NCI-H187 (cell line): ENCODE data around the gene ACP4.
"Not testable (repeated sequence)": the region's sequence is repeated elsewhere in the genome, so short reads cannot be mapped to it uniquely, and the experiment has no call there.

Source experiments
- DNase-seq, 2 experiments: peaks; one replicate each; lab custom pipeline; 2025; lab: John Stamatoyannopoulos, UW

ACP4 gene

GRCh38 chr19:50776131-50776530 is 14.1 kb upstream of the ACP4 start:
- DNase-seq = no peak

DNA sequence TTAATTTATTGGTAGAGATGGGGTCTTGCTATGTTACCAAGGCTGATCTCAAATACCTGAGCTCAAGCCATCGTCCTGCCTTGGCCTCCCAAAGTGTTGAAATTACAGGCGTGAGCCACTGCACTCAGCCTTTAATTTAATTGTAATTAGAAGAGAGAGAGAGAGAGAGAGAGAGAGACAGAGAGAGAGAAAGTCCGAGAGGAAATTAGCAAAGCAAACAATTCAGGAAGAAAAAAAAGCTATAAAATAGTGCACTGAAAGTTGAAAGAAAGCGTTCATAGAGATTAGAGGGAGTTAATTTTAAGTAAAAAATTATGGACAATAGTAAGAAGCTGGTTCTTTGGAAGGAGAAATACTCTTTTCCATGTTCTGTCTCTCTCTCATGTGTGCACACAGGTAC is 13.0 kb upstream of the ACP4 start:
- DNase-seq = no peak

GRCh38 chr19:50777830-50778303 is 12.3 kb upstream of the ACP4 start:
- no peak for DNase-seq

DNA sequence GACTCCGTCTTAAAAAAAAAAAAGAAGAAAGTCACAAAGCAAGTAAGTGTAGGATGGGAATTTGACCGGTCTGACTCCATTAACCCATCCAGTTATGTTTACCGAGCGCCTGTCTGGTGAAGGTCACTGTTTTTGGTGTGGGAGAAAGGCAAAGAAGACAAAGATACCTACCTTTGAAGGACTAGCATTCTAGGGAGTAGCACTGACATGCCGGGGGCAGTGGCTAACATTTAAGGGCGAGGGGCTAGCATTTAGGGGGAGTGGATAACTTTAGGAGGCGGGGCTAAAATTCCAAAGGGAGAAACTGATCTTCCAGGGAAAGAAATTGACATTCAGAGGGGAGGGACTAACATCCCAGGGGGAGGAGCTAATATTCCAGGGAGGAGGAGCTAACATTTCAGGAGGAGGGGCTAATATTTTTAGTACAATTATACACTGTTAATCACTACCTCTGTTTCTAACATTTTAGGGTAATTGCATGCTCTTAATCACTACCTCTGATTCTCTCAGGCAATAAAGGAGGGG is 11.2 kb upstream of the ACP4 start:
- DNase-seq = no peak

GRCh38 chr19:50779504-50780457 is 10.4 kb upstream of the ACP4 start:
- DNase-seq = no peak

GRCh38 chr19:50780753-50781435 is 9.3 kb upstream of the ACP4 start:
- DNase-seq = no peak

- not testable (repeated sequence) for DNase-seq
Measured at GRCh38 chr19:50783848-50784152, 6.4 kb upstream of the ACP4 start.

DNA sequence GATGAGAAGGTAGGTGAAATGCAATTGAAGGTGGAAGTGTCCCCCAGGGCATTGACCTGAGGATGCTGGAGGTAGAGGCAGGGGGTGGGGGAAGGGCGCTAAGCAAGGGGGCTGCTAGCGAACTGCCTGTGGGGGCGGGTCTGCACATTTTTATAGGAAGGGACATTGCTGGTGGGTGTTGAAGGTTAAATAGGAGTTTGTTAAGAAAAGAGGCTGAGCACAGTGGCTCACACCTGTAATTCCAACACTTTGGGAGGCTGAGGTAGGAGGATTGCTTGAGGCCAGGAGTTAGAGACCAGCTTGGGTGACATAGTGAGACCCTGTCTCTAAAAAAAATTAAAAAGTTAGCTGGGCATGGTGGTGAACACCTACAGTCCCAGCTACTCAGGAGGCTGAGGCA is 5.5 kb upstream of the ACP4 start:
- no peak for DNase-seq

- no peak for DNase-seq
Measured at GRCh38 chr19:50785329-50785728, 4.9 kb upstream of the ACP4 start.

DNA sequence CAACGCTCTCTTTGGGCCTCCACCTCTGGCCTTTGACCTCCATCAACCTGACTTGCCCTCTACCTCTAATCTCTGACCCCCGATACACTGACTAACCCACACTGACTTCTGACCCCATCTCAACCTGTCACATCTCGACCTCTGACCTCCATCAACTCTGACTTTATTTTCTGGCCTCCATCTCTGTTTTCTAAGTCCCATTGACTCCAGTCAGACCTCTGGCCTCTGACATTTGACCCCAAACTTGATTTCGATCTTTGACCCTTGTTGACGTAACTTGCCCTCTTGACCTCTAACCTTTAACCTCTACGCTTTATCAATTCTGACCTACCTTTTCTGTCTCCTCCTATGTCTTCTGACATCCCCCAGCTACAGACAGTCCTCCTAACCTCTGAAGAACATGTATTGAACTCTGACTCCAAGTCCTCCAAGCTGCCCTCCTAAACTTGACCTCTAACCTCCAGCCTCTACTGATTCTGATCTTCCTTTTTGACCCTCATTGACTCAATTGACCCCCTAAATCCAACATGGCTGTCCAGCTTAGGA is 780 bp downstream of the ACP4 start:
- no peak for DNase-seq

DNA sequence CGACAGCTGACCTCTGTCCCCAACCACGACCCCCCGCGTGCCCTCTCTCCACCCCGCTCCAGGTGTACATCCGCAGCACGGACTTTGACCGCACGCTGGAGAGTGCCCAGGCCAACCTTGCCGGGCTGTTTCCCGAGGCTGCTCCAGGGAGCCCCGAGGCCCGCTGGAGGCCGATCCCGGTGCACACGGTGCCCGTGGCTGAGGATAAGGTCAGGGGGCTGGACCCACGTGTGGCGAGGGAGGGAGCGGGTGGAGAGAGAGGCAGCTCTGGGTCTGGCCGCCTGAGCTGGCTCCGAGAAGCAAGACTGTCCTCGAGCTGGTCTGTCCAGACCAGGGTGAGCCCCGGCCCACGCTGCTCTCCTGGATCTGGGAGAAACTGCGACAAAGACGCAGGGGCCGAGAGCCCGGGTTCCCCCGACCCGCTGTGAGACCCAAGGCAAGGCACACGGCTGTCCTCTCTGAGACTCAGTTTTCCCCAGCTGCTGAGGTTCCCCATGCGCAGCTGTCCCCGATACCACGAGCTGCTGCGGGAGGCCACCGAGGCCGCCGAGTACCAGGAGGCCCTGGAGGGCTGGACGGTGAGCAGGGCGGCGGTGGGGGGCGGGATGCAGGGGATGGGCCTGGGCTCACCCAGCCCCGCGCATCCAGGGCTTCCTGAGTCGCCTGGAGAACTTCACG is 1.5 kb downstream of the ACP4 start:
- no peak for DNase-seq

DNA sequence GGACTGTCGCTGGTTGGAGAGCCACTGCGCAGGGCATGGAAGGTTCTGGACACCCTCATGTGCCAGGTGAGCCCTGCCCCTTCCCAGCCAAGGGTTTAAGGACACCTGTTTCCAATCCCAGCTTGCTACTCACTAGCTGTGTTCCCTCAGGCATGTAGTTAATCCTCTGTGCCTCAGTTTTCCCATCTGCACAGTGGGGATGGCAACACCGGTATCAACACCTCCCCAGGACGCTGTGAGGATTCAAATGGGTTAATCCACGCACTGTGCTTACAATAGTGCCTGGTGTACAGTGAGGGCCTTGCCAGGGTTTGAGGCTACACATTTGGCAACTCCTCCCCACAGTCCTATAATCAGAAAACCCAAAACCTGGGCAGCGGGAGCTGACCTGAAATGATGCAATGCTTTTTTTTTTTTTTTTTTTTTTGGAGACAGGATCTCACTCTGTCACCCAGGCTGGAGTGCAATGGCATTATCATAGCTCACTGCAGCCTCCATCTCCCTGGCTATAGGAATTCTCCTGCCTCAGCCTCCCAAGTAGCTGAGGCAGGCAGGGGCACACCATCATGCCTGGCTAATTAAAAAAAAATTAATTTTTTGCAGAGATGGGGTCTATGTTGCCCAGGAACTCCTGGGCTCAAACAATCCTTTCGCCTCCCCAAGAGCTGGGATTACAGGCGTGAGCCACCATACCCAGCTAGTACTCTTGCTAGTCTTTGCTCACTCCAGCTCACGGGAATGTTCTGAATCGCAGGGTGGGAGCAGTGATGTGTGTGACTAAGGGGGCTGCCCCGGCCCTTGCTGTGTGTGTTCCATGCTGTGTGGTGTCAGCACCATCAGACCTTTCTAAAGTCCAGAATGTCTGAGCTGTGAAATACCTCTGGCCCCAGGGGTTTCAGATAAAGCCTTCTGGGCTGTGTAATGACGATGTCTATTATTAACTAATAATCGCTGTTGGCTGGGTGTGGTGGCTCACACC is 2.3 kb downstream of the ACP4 start:
- DNase-seq = no peak

DNA sequence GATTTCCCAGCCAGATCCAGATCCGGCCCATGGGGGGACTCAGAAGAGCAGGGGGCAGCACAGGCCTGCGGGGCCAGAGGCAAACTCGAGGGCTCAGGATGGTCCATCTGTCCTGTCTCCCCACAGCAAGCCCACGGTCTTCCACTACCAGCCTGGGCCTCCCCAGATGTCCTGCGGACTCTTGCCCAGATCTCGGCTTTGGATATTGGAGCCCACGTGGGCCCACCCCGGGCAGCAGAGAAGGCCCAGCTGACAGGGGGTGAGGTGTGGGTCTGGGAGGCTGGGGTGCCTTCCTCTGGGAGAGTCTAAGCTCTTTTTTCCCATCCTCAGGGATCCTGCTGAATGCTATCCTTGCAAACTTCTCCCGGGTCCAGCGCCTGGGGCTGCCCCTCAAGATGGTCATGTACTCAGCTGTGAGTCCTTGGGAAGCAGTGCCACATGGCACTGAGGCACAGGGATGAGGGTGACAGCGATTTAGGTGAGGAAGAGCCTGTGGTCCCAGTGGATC is 3.4 kb downstream of the ACP4 start:
- no peak for DNase-seq

DNA sequence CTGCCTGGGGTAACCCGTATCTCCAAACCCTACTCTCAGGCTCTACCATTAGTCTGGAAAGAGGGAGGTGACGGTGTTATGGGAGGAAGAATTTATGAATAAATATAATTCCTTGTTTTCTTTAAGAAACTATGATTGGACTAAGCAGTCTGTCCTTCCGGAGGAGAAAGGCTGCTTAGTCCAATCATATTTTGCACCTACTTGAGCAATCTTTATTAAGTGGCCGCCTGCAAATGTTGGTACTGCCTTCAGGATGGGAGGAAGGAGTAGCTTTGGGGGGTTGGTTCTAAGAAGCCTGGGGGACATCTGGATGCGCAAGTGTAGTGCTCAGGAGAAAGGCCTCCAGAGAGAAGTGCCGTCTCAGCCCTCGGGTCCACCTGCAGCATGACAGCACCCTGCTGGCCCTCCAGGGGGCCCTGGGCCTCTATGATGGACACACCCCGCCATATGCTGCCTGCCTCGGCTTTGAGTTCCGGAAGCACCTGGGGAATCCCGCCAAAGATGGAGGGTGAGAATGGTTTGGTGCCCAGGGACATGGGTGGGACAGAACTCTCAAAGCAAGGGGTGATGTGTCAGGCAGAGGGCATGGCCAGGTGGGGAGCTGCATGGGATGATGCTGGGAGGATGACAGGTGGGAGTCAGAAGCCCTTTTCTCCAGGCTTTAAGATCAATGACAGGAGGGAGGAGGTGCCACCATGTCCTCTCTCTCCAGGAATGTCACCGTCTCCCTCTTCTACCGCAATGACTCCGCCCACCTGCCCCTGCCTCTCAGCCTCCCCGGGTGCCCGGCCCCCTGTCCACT is 4.1 kb downstream of the ACP4 start:
- no peak for DNase-seq

GRCh38 chr19:50794876-50795663 is 4.9 kb downstream of the ACP4 start:
- no peak for DNase-seq

DNA sequence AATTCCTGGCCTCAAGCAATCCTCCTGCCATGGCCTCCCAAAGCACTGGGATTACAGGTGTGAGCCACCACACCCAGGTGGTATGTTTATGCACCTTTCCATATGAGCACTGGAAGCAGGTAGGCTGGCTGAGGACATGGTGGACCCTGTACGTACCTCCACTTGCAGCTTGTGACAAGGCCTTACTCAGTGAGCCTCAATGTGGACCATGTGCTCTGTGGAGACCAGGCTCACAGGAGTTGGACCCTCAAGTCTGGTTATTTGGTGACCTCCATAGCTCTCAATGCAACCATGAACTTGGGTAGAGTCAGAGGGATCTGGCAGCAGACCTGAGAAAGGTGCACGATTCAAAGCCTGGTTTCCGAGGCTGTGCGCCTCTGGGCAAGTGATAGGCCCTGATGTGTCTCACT is 5.5 kb downstream of the ACP4 start:
- no peak for DNase-seq

- DNase-seq = no peak
Measured at GRCh38 chr19:50796128-50796633, 6.0 kb downstream of the ACP4 start.

DNA sequence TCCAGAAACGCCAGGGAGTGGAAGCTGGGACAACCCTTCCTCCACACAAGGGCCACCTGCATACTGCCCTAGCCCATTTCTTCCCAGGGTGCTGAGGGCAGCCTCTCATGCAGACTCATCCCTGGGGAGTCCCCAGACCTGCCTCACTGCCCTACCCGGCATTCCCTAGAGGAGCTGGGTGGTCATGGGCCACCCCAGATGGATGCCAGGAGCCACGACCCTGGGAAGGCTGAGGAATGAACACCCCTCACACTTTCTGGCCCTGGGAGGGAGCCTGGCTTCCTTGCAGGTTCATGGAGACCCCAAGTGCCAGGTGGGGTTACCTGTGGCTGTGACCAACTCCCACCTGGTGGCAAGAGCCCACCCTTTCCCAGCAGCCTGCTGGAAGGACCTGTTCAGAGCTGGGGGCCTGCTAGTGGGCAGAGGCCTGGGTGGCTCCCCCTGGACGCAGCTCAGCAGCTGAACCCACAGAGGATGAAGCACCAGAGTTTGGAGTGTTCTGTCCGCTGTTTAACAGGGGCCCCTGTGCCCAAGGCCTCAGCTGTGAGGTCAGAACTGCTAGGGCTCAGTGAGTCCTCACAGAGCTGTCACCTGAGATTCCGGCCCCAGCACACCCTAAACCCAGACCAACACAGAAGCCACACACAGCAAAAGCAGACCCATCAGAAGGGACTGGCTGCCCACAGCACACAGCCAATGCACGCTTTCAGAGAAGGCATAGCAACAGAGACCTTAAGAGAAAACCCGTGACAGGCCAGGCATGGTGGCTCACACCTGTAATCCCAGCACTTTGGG is 6.6 kb downstream of the ACP4 start:
- no peak for DNase-seq
